Adrenal gland (tissue), 12 donors: ENCODE data around the gene POU6F1. TPM values are rescaled to one million over a fixed set of nuclear protein-coding genes. Genes with fewer than 3 reads are reported as not detected.
"Not testable (repeated sequence)": the region's sequence is repeated elsewhere in the genome, so short reads cannot be mapped to it uniquely, and the experiment has no call there.

Experiments used
- DNase-seq, 7 donors: peaks; one replicate each; pipeline ENCODE4 v3.0.0-alpha.2; 2019 to 2020
- H3K27ac ChIP-seq, 5 donors: fragments of 200-600 bp; sonication (generic) in 4 of 5; 1 replicate in 3 of 5; 2 replicates in 2 of 5; pipeline versions ENCODE4 v1.5.1 to v1.8.0; 2016 to 2020; ENCODE audit warnings: mild to moderate bottlenecking in 1 of 5
- H3K27me3 ChIP-seq: fragments of 200-600 bp; 2 replicates; pipeline ENCODE4 v1.8.0; 2021
- H3K36me3 ChIP-seq, 2 donors: fragments of 200-600 bp; replicated peaks in 1 of 2; 1 replicate in 1 of 2; 2 replicates in 1 of 2; pipeline versions ENCODE4 v1.5.1 to v1.8.0; 2018 to 2022
- H3K4me1 ChIP-seq, 2 donors: fragments of 200-600 bp; replicated peaks in 1 of 2; 1 replicate in 1 of 2; 2 replicates in 1 of 2; pipeline versions ENCODE4 v1.5.1 to v1.8.0; 2018 to 2021
- H3K4me3 ChIP-seq, 4 donors: fragments of 200-600 bp; sonication (generic) in 3 of 4; one replicate each; pipeline ENCODE4 v1.5.1; 2016 to 2018
- H3K9me3 ChIP-seq, 3 donors: fragments of 200-600 bp; sonication (generic) in 1 of 3; replicated peaks in 1 of 3; 1 replicate in 2 of 3; 2 replicates in 1 of 3; pipeline versions ENCODE4 v1.5.1 to v1.8.0; 2016 to 2021
- CTCF ChIP-seq, 6 experiments: fragments of 450-650 bp in 4 of 6; fragments of 200-600 bp in 2 of 6; sonication (generic) in 1 of 6; IDR thresholded peaks; 1 replicate in 5 of 6; 2 replicates in 1 of 6; pipeline versions ENCODE4 v1.5.1 to v1.8.0; 2016 to 2021; ENCODE audit warnings: antibody characterized with exemption in 6 of 6, mild to moderate bottlenecking in 2 of 6, moderate library complexity in 1 of 6
- POLR2A ChIP-seq, 2 donors: fragments of 450-650 bp; IDR thresholded peaks; one replicate each; pipeline ENCODE4 v1.6.1; 2017; ENCODE audit warnings: antibody characterized with exemption in 2 of 2, mild to moderate bottlenecking in 2 of 2, moderate library complexity in 1 of 2
- WGBS, 4 donors: extraction: QIAGEN DNeasy Blood & Tissue Kit in 2 of 4; methylation state at CpG; one replicate each; pipeline versions ENCODE4 v1.1.5 to v1.1.7; 2013 to 2017; 5-methylcytosine and 5-hydroxymethylcytosine counted together
- intact Hi-C, 2 donors: fragments of 100-400 bp; cut with DNase I; formaldehyde crosslinking; loops; one replicate each; pipeline versions ENCODE4 v1.14.1 to v1.15.0; 2022 to 2023
- polyA plus RNA-seq, 3 donors: library from polyadenylated mRNA; stranded (reverse); fragments of 200-250 nt in 2 of 3; fragments of 350-450 nt in 1 of 3; fragmentation: Illumina TruSeq in 1 of 3; extraction: RNeasy Lipid Tissue Mini Kit (QIAGEN cat#74804) in 1 of 3; gene quantifications; one replicate each; pipeline ENCODE4 v1.2.3, GENCODE V29; 2013 to 2014
- total RNA-seq, 9 donors: library from RNA; depleted of rRNA in 4 of 9; stranded (reverse); fragments of >200 nt in 4 of 9; fragments of 120-200 nt in 1 of 9; fragmentation: NEBNext Ultra II Directional in 1 of 9; extraction: Animal tissue kit (Norgen Biotek cat#: 25700) in 1 of 9; gene quantifications; one replicate each; pipeline versions ENCODE4 v1.1.0 to v1.2.4, GENCODE V29; 2013 to 2023
- donor health status: healthy with polysubstance abuse.
- donor health status: Bipolar disorder and iron deficiency.
- donor health status: DM: yes; HTN: yes; CAD: no.
- donor health status: DM: no; HTN: no; CAD: no.
- donor health status: DM: no; HTN: no; CAD: no.
- donor health status: DM: yes; HTN: yes; CAD: no.

Gene POU6F1
- total and polyA plus RNA-seq, 12 donors = 2.2 to 19.3 (median 10.6) TPM

GRCh38 chr12:51227962-51228361, 10.1 kb upstream of the POU6F1 start:
- 86 to 100% (median 95%) methylated on average over 1 of the region's 1 CpG for WGBS, 4 donors
- Histone ChIP-seq H3K36me3 (no peaks in the 10 kb centered on the region), H3K9me3 (no peaks in the 10 kb centered on the region), H3K4me3 (no peak overlapping the region), H3K4me1 (no peaks in the 10 kb centered on the region), H3K27me3 (no peaks in the 10 kb centered on the region), H3K27ac (no peak overlapping the region)
- intact Hi-C loops = no loop called here
- DNase-seq = no peak
- no peak for TF ChIP-seq CTCF (IDR thresholded peaks at IDR 0.05)
- no peak for TF ChIP-seq POLR2A (IDR thresholded peaks at IDR 0.05)

- DNase-seq, H3K4me1 ChIP-seq, H3K36me3 ChIP-seq, H3K27ac ChIP-seq, H3K27me3 ChIP-seq, H3K4me3 ChIP-seq, intact Hi-C loops, H3K9me3 ChIP-seq: not testable (repeated sequence)
- 81 to 86% (median 83%) methylated on average over 5 of the region's 5 CpGs for WGBS, 4 donors
Observed at GRCh38 chr12:51227112-51227511, 9.2 kb upstream of the POU6F1 start.

- Histone ChIP-seq H3K36me3 (no peaks in the 10 kb centered on the region), H3K27ac (no peak overlapping the region), H3K9me3 (no peaks in the 10 kb centered on the region), H3K4me1 (peaks cover 0 to 7% of the 10 kb centered on the region in 2 donors), H3K4me3 (no peak overlapping the region), H3K27me3 (no peaks in the 10 kb centered on the region)
- no peak for DNase-seq
- TF ChIP-seq POLR2A (IDR thresholded peaks at IDR 0.05) = no peak
- no peak for TF ChIP-seq CTCF (IDR thresholded peaks at IDR 0.05)
- WGBS, 4 donors = 85 to 90% (median 87%) methylated on average over 2 of the region's 2 CpGs
- intact Hi-C loops = no loop called here
Observed at GRCh38 chr12:51225771-51226170, 7.9 kb upstream of the POU6F1 start.

GRCh38 chr12:51225234-51225633, 7.4 kb upstream of the POU6F1 start:
- peaks cover 0 to 7% of the 10 kb centered on the region in 2 donors for H3K4me1 ChIP-seq
- H3K27me3 ChIP-seq = no peaks in the 10 kb centered on the region
- H3K27ac ChIP-seq = no peak overlapping the region
- H3K4me3 ChIP-seq = no peak overlapping the region
- no peak for DNase-seq
- intact Hi-C loops = no loop called here
- WGBS, 4 donors = 86 to 96% (median 95%) methylated on average over 4 of the region's 4 CpGs
- TF ChIP-seq POLR2A (IDR thresholded peaks at IDR 0.05) (no peak), CTCF (IDR thresholded peaks at IDR 0.05) (no peak)
- H3K36me3 ChIP-seq = no peaks in the 10 kb centered on the region
- no peaks in the 10 kb centered on the region for H3K9me3 ChIP-seq

GRCh38 chr12:51224625-51225024, 6.8 kb upstream of the POU6F1 start:
- DNase-seq = no peak
- no peaks in the 10 kb centered on the region for H3K9me3 ChIP-seq
- no peaks in the 10 kb centered on the region for H3K36me3 ChIP-seq
- WGBS, 4 donors = 82 to 93% (median 88%) methylated on average over 3 of the region's 3 CpGs
- TF ChIP-seq POLR2A (IDR thresholded peaks at IDR 0.05) (no peak), CTCF (IDR thresholded peaks at IDR 0.05) (no peak)
- no peak overlapping the region for H3K4me3 ChIP-seq
- intact Hi-C loops = no loop called here
- no peaks in the 10 kb centered on the region for H3K27me3 ChIP-seq
- H3K27ac ChIP-seq = no peak overlapping the region
- peaks cover 0 to 8% of the 10 kb centered on the region in 2 donors for H3K4me1 ChIP-seq
